Adrenal gland (tissue), 12 donors: ENCODE measurements around the gene UNC13B. TPM values are rescaled to one million over a fixed set of nuclear protein-coding genes. Genes with fewer than 3 reads are reported as not detected.

Experiments
- DNase-seq, 7 donors: peaks; one replicate each; pipeline ENCODE4 v3.0.0-alpha.2; 2019 to 2020
- H3K27ac ChIP-seq, 5 donors: fragments of 200-600 bp; sonication (generic) in 4 of 5; 1 replicate in 3 of 5; 2 replicates in 2 of 5; pipeline versions ENCODE4 v1.5.1 to v1.8.0; 2016 to 2020; ENCODE audit warnings: mild to moderate bottlenecking in 1 of 5
- H3K27me3 ChIP-seq: fragments of 200-600 bp; 2 replicates; pipeline ENCODE4 v1.8.0; 2021
- H3K36me3 ChIP-seq, 2 donors: fragments of 200-600 bp; replicated peaks in 1 of 2; 1 replicate in 1 of 2; 2 replicates in 1 of 2; pipeline versions ENCODE4 v1.5.1 to v1.8.0; 2018 to 2022
- H3K4me1 ChIP-seq, 2 donors: fragments of 200-600 bp; replicated peaks in 1 of 2; 1 replicate in 1 of 2; 2 replicates in 1 of 2; pipeline versions ENCODE4 v1.5.1 to v1.8.0; 2018 to 2021
- H3K4me3 ChIP-seq, 4 donors: fragments of 200-600 bp; sonication (generic) in 3 of 4; one replicate each; pipeline ENCODE4 v1.5.1; 2016 to 2018
- H3K9me3 ChIP-seq, 3 donors: fragments of 200-600 bp; sonication (generic) in 1 of 3; replicated peaks in 1 of 3; 1 replicate in 2 of 3; 2 replicates in 1 of 3; pipeline versions ENCODE4 v1.5.1 to v1.8.0; 2016 to 2021
- POLR2A ChIP-seq, 2 donors: fragments of 450-650 bp; IDR thresholded peaks; one replicate each; pipeline ENCODE4 v1.6.1; 2017; ENCODE audit warnings: antibody characterized with exemption in 2 of 2, mild to moderate bottlenecking in 2 of 2, moderate library complexity in 1 of 2
- WGBS, 4 donors: extraction: QIAGEN DNeasy Blood & Tissue Kit in 2 of 4; methylation state at CpG; one replicate each; pipeline versions ENCODE4 v1.1.5 to v1.1.7; 2013 to 2017; 5-methylcytosine and 5-hydroxymethylcytosine counted together
- intact Hi-C, 2 donors: fragments of 100-400 bp; cut with DNase I; formaldehyde crosslinking; loops; one replicate each; pipeline versions ENCODE4 v1.14.1 to v1.15.0; 2022 to 2023
- polyA plus RNA-seq, 3 donors: library from polyadenylated mRNA; stranded (reverse); fragments of 200-250 nt in 2 of 3; fragments of 350-450 nt in 1 of 3; fragmentation: Illumina TruSeq in 1 of 3; extraction: RNeasy Lipid Tissue Mini Kit (QIAGEN cat#74804) in 1 of 3; gene quantifications; one replicate each; pipeline ENCODE4 v1.2.3, GENCODE V29; 2013 to 2014
- total RNA-seq, 9 donors: library from RNA; depleted of rRNA in 4 of 9; stranded (reverse); fragments of >200 nt in 4 of 9; fragments of 120-200 nt in 1 of 9; fragmentation: NEBNext Ultra II Directional in 1 of 9; extraction: Animal tissue kit (Norgen Biotek cat#: 25700) in 1 of 9; gene quantifications; one replicate each; pipeline versions ENCODE4 v1.1.0 to v1.2.4, GENCODE V29; 2013 to 2023
- TF ChIP-seq, protein P1 (sequence below), 6 experiments: fragments of 450-650 bp in 4 of 6; fragments of 200-600 bp in 2 of 6; sonication (generic) in 1 of 6; IDR thresholded peaks; 1 replicate in 5 of 6; 2 replicates in 1 of 6; pipeline versions ENCODE4 v1.5.1 to v1.8.0; 2016 to 2021; ENCODE audit warnings: antibody characterized with exemption in 6 of 6, mild to moderate bottlenecking in 2 of 6, moderate library complexity in 1 of 6
- donor health status: healthy with polysubstance abuse.
- donor health status: Bipolar disorder and iron deficiency.
- donor health status: DM: yes; HTN: yes; CAD: no.
- donor health status: DM: no; HTN: no; CAD: no.
- donor health status: DM: no; HTN: no; CAD: no.
- donor health status: DM: yes; HTN: yes; CAD: no.

UNC13B gene
- total and polyA plus RNA-seq, 12 donors: 11.1 to 42.2 (median 30.5) TPM

DNA sequence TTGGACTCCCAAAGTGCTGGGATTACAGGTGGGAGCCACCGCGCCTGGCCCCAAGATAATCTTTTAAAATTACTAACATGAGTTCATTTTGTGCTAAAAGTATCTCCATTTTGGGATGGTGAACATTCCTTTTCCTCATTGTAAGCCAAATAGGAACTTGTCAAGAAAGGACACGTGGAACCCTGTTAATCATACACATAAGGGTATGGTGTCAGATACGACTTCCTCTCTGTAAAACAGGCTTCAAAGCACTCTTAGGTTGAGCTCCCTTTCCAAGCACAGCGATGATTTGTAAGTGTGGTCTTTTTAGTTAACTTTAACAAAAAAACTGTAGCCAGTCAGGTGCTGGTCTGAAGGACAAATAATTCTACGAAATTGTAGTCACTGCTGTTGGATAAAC is 132.7 kb downstream of the UNC13B start:
- H3K27me3 ChIP-seq: no peaks in the 10 kb centered on the region
- TF ChIP-seq POLR2A (IDR thresholded peaks at IDR 0.05): no peak
- TF ChIP-seq, protein P1, sequence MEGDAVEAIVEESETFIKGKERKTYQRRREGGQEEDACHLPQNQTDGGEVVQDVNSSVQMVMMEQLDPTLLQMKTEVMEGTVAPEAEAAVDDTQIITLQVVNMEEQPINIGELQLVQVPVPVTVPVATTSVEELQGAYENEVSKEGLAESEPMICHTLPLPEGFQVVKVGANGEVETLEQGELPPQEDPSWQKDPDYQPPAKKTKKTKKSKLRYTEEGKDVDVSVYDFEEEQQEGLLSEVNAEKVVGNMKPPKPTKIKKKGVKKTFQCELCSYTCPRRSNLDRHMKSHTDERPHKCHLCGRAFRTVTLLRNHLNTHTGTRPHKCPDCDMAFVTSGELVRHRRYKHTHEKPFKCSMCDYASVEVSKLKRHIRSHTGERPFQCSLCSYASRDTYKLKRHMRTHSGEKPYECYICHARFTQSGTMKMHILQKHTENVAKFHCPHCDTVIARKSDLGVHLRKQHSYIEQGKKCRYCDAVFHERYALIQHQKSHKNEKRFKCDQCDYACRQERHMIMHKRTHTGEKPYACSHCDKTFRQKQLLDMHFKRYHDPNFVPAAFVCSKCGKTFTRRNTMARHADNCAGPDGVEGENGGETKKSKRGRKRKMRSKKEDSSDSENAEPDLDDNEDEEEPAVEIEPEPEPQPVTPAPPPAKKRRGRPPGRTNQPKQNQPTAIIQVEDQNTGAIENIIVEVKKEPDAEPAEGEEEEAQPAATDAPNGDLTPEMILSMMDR (IDR thresholded peaks at IDR 0.05): no peak
- no peaks in the 10 kb centered on the region for H3K9me3 ChIP-seq
- no peaks in the 10 kb centered on the region for H3K36me3 ChIP-seq
- no peak overlapping the region for H3K27ac ChIP-seq
- DNase-seq: no peak
- H3K4me3 ChIP-seq: no peak overlapping the region
- H3K4me1 ChIP-seq: no peaks in the 10 kb centered on the region
- 85 to 90% (median 88%) methylated on average over 6 of the region's 6 CpGs for WGBS, 4 donors
- intact Hi-C loops: no loop called here

GRCh38 chr9:35295369-35296036 is 133.7 kb downstream of the UNC13B start:
- TF ChIP-seq POLR2A (IDR thresholded peaks at IDR 0.05): no peak
- TF ChIP-seq, protein P1 (IDR thresholded peaks at IDR 0.05): no peak
- DNase-seq: no peak
- no peaks in the 10 kb centered on the region for H3K36me3 ChIP-seq
- no peak overlapping the region for H3K4me3 ChIP-seq
- H3K4me1 ChIP-seq: no peaks in the 10 kb centered on the region
- no peaks in the 10 kb centered on the region for H3K9me3 ChIP-seq
- 67 to 85% (median 76%) methylated on average over 12 to 13 of the region's 13 CpGs for WGBS, 4 donors
- intact Hi-C loops: no loop called here
- H3K27me3 ChIP-seq: no peaks in the 10 kb centered on the region
- H3K27ac ChIP-seq: no peak overlapping the region

DNA sequence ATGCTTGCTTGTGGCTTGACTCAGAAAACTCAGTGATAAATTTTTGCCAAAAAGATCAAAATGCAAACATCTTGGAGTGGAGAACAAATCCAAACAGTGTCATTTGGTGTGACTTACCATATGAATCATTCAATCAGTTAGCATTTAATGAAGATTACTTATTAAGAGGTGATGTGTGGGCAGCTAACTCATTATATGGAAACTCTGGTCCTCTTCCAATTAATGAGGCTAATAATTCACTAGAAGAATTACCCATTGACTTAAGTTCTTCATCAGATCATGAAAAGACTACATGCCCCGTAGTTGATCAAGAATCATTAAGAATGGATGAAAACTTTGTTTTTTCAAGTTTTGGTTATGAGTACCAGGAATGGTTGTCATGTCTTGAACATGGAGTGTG is 141.8 kb downstream of the UNC13B start:
- Histone ChIP-seq H3K27ac (no peak overlapping the region), H3K4me1 (no peaks in the 10 kb centered on the region), H3K27me3 (no peaks in the 10 kb centered on the region), H3K36me3 (no peaks in the 10 kb centered on the region), H3K9me3 (no peaks in the 10 kb centered on the region), H3K4me3 (no peak overlapping the region)
- DNase-seq: no peak
- WGBS, 4 donors: 86 to 96% (median 94%) methylated on average over 1 of the region's 1 CpG
- intact Hi-C loops: no loop called here
- TF ChIP-seq, protein P1 (IDR thresholded peaks at IDR 0.05): no peak
- TF ChIP-seq POLR2A (IDR thresholded peaks at IDR 0.05): no peak

DNA sequence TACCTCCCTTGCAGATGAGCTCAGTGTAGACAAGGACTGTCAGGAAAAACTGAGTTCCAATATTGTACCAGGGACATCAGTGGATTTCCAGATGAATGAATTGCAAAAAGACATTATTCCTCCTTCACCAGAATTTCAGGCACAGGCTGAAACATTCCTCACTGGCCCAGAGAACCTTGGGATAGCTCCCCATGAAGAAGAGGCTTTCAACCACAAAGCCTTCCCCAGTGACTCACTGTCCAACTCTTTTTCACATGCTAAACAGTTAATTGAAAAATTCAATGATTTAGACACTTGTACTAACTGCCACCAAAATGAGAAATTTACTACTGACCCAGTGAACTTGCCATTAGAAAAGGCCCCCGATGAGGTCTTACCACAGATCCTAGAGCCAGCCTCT is 144.5 kb downstream of the UNC13B start:
- Histone ChIP-seq H3K27ac (no peak overlapping the region), H3K27me3 (no peaks in the 10 kb centered on the region), H3K4me3 (no peak overlapping the region), H3K4me1 (no peaks in the 10 kb centered on the region), H3K9me3 (no peaks in the 10 kb centered on the region), H3K36me3 (no peaks in the 10 kb centered on the region)
- 61 to 82% (median 76%) methylated on average over 1 of the region's 1 CpG for WGBS, 4 donors
- intact Hi-C loops: no loop called here
- no peak for TF ChIP-seq POLR2A (IDR thresholded peaks at IDR 0.05)
- TF ChIP-seq, protein P1 (IDR thresholded peaks at IDR 0.05): no peak
- DNase-seq: no peak
